HCT116 (cell line): Measurements from ENCODE around the gene DYNLT4. TPM values are rescaled to one million over a fixed set of nuclear protein-coding genes. Genes with fewer than 3 reads are reported as not detected.

Experiments
- ATAC-seq: fragments of 200-7000 bp; cut with Tn5 transposase; 2 replicates; pipeline ENCODE4 v1.9.1; 2020; ENCODE audit warnings: mild to moderate bottlenecking, moderate library complexity
- BruUV-seq: library from RNA; stranded (reverse); fragments of 400-500 nt; replicated peaks from 2 replicates; lab custom pipeline; 2021; lab: Mats Ljungman, UMichigan
- CTCF ChIA-PET: fragments of 300-600 bp; sonication (Branson Sonifier 250); formaldehyde crosslinking; loops from one replicate; lab custom pipeline; 2021; ENCODE audit warnings: antibody characterized with exemption; lab: Charles Lee
- POLR2A ChIA-PET: fragments of 300-600, 350-600 bp; sonication (Branson Sonifier 250); formaldehyde crosslinking; loops from one replicate; lab custom pipeline; 2021; ENCODE audit warnings: antibody characterized with exemption; lab: Charles Lee
- RAD21 ChIA-PET, 2 experiments: fragments of 300-600 bp; sonication (Branson Sonifier 250); formaldehyde crosslinking; loops; one replicate each; lab custom pipeline; 2023; ENCODE audit warnings: low total read pairs in 2 of 2; ENCODE audit not compliant: uncharacterized antibody in 2 of 2, unreplicated experiment in 2 of 2, low non-redundant PET in 1 of 2; lab: Charles Lee
- DNase-seq: peaks from one replicate; pipeline ENCODE4 v3.0.0-alpha.2; 2010; ENCODE audit warnings: low read depth, low spot score
- H2AFZ ChIP-seq: fragments of 200-600 bp; shearing (Covaris generic), sonication (generic); 2 replicates; pipeline ENCODE4 v1.6.1; 2017; ENCODE audit warnings: low read depth, mixed run types, mixed read lengths, antibody characterized with exemption, low read length; ENCODE audit not compliant: poor library complexity, severe bottlenecking
- H3K27ac ChIP-seq: 2 replicates; pipeline ENCODE4 v1.5.1; 2012; ENCODE audit warnings: low read depth, low read length
- H3K27me3 ChIP-seq: fragments of 200-600 bp; sonication (generic); 2 replicates; pipeline ENCODE4 v1.6.1; 2016; ENCODE audit warnings: mixed run types, low read length, mixed read lengths; ENCODE audit not compliant: insufficient read depth
- H3K36me3 ChIP-seq, 2 experiments: fragments of 200-500 bp in 1 of 2; fragments of 200-600 bp in 1 of 2; sonication (Bioruptor generic) in 1 of 2; sonication (generic) in 1 of 2; 2 replicates each; pipeline versions ENCODE4 v1.5.1 to v1.6.1; 2014 to 2016; ENCODE audit warnings: low read length in 2 of 2, inconsistent platforms in 1 of 2, mixed read lengths in 1 of 2, mixed run types in 1 of 2; ENCODE audit not compliant: insufficient read depth in 2 of 2, control insufficient read depth in 1 of 2
- H3K4me1 ChIP-seq, 2 experiments: fragments of 200-600 bp in 1 of 2; sonication (generic) in 1 of 2; 2 replicates each; pipeline versions ENCODE4 v1.5.1 to v1.6.1; 2012 to 2017; ENCODE audit warnings: low read length in 2 of 2, inconsistent platforms in 1 of 2, mild to moderate bottlenecking in 1 of 2, mixed read lengths in 1 of 2, mixed run types in 1 of 2, moderate library complexity in 1 of 2; ENCODE audit not compliant: insufficient read depth in 2 of 2, control insufficient read depth in 1 of 2
- H3K4me2 ChIP-seq: fragments of 200-600 bp; sonication (generic); 2 replicates; pipeline ENCODE4 v1.6.1; 2017; ENCODE audit warnings: mixed run types, low read length, mixed read lengths
- H3K4me3 ChIP-seq, 2 experiments: fragments of 200-600 bp in 1 of 2; sonication (generic) in 1 of 2; replicated peaks in 1 of 2; 2 replicates each; pipeline ENCODE4 v1.5.1; 2011 to 2016; ENCODE audit warnings: low read length in 2 of 2, control low read depth in 1 of 2, low read depth in 1 of 2, mild to moderate bottlenecking in 1 of 2, mixed read lengths in 1 of 2, mixed run types in 1 of 2
- H3K79me2 ChIP-seq: fragments of 200-600 bp; sonication (generic); 2 replicates; pipeline ENCODE4 v1.6.1; 2017; ENCODE audit warnings: mild to moderate bottlenecking, mixed run types, low read length, moderate library complexity, mixed read lengths; ENCODE audit not compliant: insufficient read depth
- H3K9ac ChIP-seq: fragments of 200-600 bp; sonication (generic); 2 replicates; pipeline ENCODE4 v1.6.1; 2016; ENCODE audit warnings: low read length, mixed read lengths
- H3K9me2 ChIP-seq: fragments of 200-600 bp; sonication (generic), shearing (Covaris generic); 2 replicates; pipeline ENCODE4 v1.6.1; 2017; ENCODE audit warnings: mixed run types, mild to moderate bottlenecking, moderate library complexity; ENCODE audit not compliant: insufficient read depth
- H3K9me3 ChIP-seq, 2 experiments: fragments of 200-500 bp in 1 of 2; fragments of 200-600 bp in 1 of 2; sonication (Bioruptor generic) in 1 of 2; sonication (generic) in 1 of 2; 2 replicates each; pipeline ENCODE4 v1.6.1; 2014 to 2017; ENCODE audit warnings: low read length in 2 of 2, mixed read lengths in 2 of 2, inconsistent platforms in 1 of 2, low read depth in 1 of 2, mild to moderate bottlenecking in 1 of 2, mixed run types in 1 of 2, moderate library complexity in 1 of 2; ENCODE audit not compliant: control insufficient read depth in 1 of 2, insufficient read depth in 1 of 2
- H4K20me1 ChIP-seq: fragments of 200-600 bp; sonication (generic), shearing (Covaris generic); 2 replicates; pipeline ENCODE4 v1.6.1; 2017; ENCODE audit warnings: mixed run types, mild to moderate bottlenecking, moderate library complexity; ENCODE audit not compliant: insufficient read depth
- EGR1 ChIP-seq: IDR thresholded peaks from 2 replicates; pipeline ENCODE4 v1.6.1; 2012; ENCODE audit warnings: low read depth
- ELF1 ChIP-seq: IDR thresholded peaks from 2 replicates; pipeline ENCODE4 v1.6.1; 2012; ENCODE audit warnings: low read depth, borderline replicate concordance
- EZH2 ChIP-seq: fragments of 200-600 bp; sonication (generic); IDR thresholded peaks from 2 replicates; pipeline ENCODE4 v1.6.1; 2017; ENCODE audit warnings: antibody characterized with exemption, mixed run types
- FOSL1 ChIP-seq: IDR thresholded peaks from 2 replicates; pipeline ENCODE4 v1.6.1; 2012; ENCODE audit warnings: low read depth
- JUND ChIP-seq: IDR thresholded peaks from 2 replicates; pipeline ENCODE4 v1.6.1; 2012
- POLR2A ChIP-seq: IDR thresholded peaks from 2 replicates; pipeline ENCODE4 v1.7.0; 2011; ENCODE audit warnings: borderline replicate concordance; ENCODE audit not compliant: insufficient read depth, insufficient read length; ENCODE audit errors: extremely low read depth
- SIN3A ChIP-seq: IDR thresholded peaks from 2 replicates; pipeline ENCODE4 v1.6.1; 2012; ENCODE audit warnings: low read depth
- TCF7L2 ChIP-seq: IDR thresholded peaks from 2 replicates; pipeline ENCODE4 v1.7.0; 2011; ENCODE audit warnings: borderline replicate concordance, inconsistent platforms; ENCODE audit not compliant: insufficient read depth, insufficient read length; ENCODE audit errors: extremely low read depth
- ZFX ChIP-seq: fragments of 450-650 bp; IDR thresholded peaks from 2 replicates; pipeline ENCODE4 v1.6.1; 2017
- ZNF274 ChIP-seq: fragments of 200-500 bp; sonication (Bioruptor generic); IDR thresholded peaks from 2 replicates; pipeline ENCODE4 v1.6.1; 2014; ENCODE audit warnings: mild to moderate bottlenecking, low read depth, low read length, inconsistent platforms
- intact Hi-C: fragments of 100-400 bp; cut with micrococcal nuclease; formaldehyde crosslinking; loops from 2 replicates; pipeline ENCODE4 v1.10.0; 2022
- total RNA-seq: library from RNA; stranded (reverse); gene quantifications from one replicate; pipeline ENCODE4 v1.2.1, GENCODE V29; 2021; ENCODE audit not compliant: unreplicated experiment
- TF ChIP-seq, protein P1 (sequence below): IDR thresholded peaks from 2 replicates; pipeline ENCODE4 v1.6.1; 2012
- TF ChIP-seq, protein P2 (sequence below), 3 experiments: fragments of 200-600 bp in 1 of 3; sonication (generic) in 1 of 3; IDR thresholded peaks in 2 of 3; conservative IDR thresholded peaks in 1 of 3; 2 replicates each; pipeline ENCODE4 v1.5.1; 2012 to 2017; ENCODE audit warnings: low read depth in 2 of 3, low read length in 2 of 3, antibody characterized with exemption in 1 of 3, borderline replicate concordance in 1 of 3, control low read depth in 1 of 3, mild to moderate bottlenecking in 1 of 3, mixed read lengths in 1 of 3, mixed run types in 1 of 3, moderate library complexity in 1 of 3; ENCODE audit not compliant: insufficient read depth in 1 of 3
- TF ChIP-seq, protein P3 (sequence below): IDR thresholded peaks from 2 replicates; pipeline ENCODE4 v1.6.1; 2012; ENCODE audit warnings: low read depth

Gene DYNLT4
- total RNA-seq, 1 experiment from 2014 or later: 0.96 TPM

DNA sequence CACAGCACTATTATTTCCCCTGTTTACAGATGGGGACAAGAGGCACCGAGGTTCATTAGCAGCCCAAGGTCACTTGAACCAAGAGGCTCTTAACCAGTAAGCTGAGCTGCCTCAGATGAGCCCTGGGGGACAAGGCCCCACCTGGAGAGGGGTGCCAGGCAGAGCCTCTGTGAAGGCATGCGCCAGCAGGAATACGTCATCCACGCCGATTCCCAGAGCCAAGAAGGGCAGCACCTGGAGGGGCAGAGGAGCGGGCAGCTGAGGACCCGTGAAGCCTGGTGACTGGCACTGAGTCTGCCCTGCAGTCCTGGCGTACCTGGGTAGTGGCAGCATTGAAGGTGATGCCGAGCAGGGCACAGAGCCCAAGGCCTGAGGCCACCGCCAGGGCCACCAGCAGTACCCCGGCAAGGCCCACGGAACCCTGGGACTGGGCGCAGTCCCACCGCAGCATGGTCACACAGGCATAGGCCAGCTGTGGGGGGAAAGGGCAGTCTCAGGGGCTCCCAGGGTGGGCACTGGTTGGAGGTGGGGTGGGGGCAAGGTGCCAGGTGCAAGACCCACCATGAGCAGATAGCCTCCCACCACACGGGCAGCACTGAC lies 21.8 kb upstream of the DYNLT4 start:
- intact Hi-C loops: no loop called here
- Histone ChIP-seq H3K4me2 (no peak overlapping the region), H2AFZ (no peak overlapping the region), H4K20me1 (no peaks in the 10 kb centered on the region), H3K27me3 (no peaks in the 10 kb centered on the region), H3K9me3 (no peaks in the 10 kb centered on the region), H3K9ac (no peak overlapping the region), H3K4me3 (no peak overlapping the region), H3K36me3 (no peaks in the 10 kb centered on the region), H3K79me2 (no peaks in the 10 kb centered on the region), H3K27ac (no peak overlapping the region), H3K9me2 (no peaks in the 10 kb centered on the region), H3K4me1 (no peaks in the 10 kb centered on the region)
- BruUV-seq: no TSS peak
- ChIA-PET POLR2A (interaction anchor here (3.3 kb wide), 1 partner anchor 10 kb away, joined by 18 read pairs; no protein-coding TSS in a partner anchor), CTCF (no interaction called here), RAD21 (no interaction called here)
- DNase-seq (no peak), ATAC-seq (no peak)
- TF ChIP-seq SIN3A (no peak), EGR1 (no peak), JUND (no peak), ZFX (no peak), EZH2 (no peak), ELF1 (no peak), TCF7L2 (no peak), POLR2A (no peak)
- TF ChIP-seq, protein P1, sequence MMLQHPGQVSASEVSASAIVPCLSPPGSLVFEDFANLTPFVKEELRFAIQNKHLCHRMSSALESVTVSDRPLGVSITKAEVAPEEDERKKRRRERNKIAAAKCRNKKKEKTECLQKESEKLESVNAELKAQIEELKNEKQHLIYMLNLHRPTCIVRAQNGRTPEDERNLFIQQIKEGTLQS: no peak

DNA sequence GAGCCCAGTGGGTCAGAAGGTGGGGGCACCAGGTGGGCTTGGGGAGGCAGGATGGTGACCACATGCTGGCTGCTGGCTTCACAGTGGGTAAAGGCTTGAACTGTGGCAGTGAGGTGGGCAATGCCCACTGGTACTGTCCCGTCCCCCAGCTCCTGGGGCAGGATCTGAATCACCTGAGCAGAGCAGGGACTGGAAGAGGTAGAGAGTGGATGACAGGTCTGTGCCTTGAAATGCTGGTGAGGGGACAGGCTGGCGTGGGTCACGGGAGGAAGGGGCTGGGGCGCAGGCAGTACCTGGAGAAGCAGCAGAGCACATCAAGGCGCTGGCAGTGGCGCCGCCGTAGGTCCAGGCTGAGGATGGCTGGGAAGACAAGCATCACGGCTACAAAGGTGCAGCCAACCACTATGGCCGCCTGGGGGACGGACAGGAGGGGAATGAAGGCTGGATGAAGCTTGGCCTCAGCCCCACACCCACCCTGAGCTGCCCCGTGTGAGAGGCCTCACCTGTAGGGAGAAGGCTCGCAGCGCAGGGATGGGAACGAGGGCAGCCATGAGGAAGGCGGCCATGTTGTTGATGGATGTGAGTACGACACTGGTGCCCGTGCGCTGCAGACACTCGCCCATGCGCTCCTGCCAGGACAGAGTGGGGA lies 21.0 kb upstream of the DYNLT4 start:
- H3K4me2 ChIP-seq: no peak overlapping the region
- intact Hi-C loops: no loop called here
- no peaks in the 10 kb centered on the region for H3K79me2 ChIP-seq
- H3K4me1 ChIP-seq: no peaks in the 10 kb centered on the region
- CTCF ChIA-PET: no interaction called here
- POLR2A ChIA-PET: no interaction called here
- no peak overlapping the region for H3K4me3 ChIP-seq
- ATAC-seq (no peak), DNase-seq (no peak)
- TF ChIP-seq TCF7L2 (no peak), ZNF274 (no peak), EZH2 (no peak), SIN3A (no peak), FOSL1 (no peak), POLR2A (no peak), ZFX (no peak)
- TF ChIP-seq, protein P2, sequence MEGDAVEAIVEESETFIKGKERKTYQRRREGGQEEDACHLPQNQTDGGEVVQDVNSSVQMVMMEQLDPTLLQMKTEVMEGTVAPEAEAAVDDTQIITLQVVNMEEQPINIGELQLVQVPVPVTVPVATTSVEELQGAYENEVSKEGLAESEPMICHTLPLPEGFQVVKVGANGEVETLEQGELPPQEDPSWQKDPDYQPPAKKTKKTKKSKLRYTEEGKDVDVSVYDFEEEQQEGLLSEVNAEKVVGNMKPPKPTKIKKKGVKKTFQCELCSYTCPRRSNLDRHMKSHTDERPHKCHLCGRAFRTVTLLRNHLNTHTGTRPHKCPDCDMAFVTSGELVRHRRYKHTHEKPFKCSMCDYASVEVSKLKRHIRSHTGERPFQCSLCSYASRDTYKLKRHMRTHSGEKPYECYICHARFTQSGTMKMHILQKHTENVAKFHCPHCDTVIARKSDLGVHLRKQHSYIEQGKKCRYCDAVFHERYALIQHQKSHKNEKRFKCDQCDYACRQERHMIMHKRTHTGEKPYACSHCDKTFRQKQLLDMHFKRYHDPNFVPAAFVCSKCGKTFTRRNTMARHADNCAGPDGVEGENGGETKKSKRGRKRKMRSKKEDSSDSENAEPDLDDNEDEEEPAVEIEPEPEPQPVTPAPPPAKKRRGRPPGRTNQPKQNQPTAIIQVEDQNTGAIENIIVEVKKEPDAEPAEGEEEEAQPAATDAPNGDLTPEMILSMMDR (IDR thresholded peaks at IDR 0.05 in 2 of 3, conservative IDR thresholded peaks at IDR 0.05 in 1 of 3; ENCODE audit: borderline replicate concordance in 1 of 3, insufficient read depth in 1 of 3, low read depth in 2 of 3, low read length in 2 of 3): no peak
- TF ChIP-seq, protein P3, sequence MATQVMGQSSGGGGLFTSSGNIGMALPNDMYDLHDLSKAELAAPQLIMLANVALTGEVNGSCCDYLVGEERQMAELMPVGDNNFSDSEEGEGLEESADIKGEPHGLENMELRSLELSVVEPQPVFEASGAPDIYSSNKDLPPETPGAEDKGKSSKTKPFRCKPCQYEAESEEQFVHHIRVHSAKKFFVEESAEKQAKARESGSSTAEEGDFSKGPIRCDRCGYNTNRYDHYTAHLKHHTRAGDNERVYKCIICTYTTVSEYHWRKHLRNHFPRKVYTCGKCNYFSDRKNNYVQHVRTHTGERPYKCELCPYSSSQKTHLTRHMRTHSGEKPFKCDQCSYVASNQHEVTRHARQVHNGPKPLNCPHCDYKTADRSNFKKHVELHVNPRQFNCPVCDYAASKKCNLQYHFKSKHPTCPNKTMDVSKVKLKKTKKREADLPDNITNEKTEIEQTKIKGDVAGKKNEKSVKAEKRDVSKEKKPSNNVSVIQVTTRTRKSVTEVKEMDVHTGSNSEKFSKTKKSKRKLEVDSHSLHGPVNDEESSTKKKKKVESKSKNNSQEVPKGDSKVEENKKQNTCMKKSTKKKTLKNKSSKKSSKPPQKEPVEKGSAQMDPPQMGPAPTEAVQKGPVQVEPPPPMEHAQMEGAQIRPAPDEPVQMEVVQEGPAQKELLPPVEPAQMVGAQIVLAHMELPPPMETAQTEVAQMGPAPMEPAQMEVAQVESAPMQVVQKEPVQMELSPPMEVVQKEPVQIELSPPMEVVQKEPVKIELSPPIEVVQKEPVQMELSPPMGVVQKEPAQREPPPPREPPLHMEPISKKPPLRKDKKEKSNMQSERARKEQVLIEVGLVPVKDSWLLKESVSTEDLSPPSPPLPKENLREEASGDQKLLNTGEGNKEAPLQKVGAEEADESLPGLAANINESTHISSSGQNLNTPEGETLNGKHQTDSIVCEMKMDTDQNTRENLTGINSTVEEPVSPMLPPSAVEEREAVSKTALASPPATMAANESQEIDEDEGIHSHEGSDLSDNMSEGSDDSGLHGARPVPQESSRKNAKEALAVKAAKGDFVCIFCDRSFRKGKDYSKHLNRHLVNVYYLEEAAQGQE: no peak
- TF ChIP-seq, protein P1: no peak
- H3K9me3 ChIP-seq: no peaks in the 10 kb centered on the region
- no peaks in the 10 kb centered on the region for H3K36me3 ChIP-seq
- no peaks in the 10 kb centered on the region for H4K20me1 ChIP-seq
- RAD21 ChIA-PET: no interaction called here
- H3K9me2 ChIP-seq: no peaks in the 10 kb centered on the region
- no peak overlapping the region for H3K27ac ChIP-seq
- H3K27me3 ChIP-seq: no peaks in the 10 kb centered on the region
- no peak overlapping the region for H3K9ac ChIP-seq
- BruUV-seq: no TSS peak
- H2AFZ ChIP-seq: no peak overlapping the region
